PFSK-1 (cell line): ENCODE measurements around the gene TFEB.

ENCODE experiments used
- SIN3A ChIP-seq: IDR thresholded peaks from 2 replicates; pipeline ENCODE4 v1.6.1; 2012; ENCODE audit warnings: mild to moderate bottlenecking, low read length, moderate library complexity, borderline replicate concordance; ENCODE audit not compliant: insufficient read depth
- TF ChIP-seq, protein P1 (sequence below), 2 experiments: IDR thresholded peaks; 2 replicates each; pipeline versions ENCODE4 v1.6.1 to v1.8.0; 2011 to 2012; ENCODE audit warnings: low read depth in 2 of 2, low read length in 2 of 2, control low read depth in 1 of 2, inconsistent platforms in 1 of 2, mild to moderate bottlenecking in 1 of 2, moderate library complexity in 1 of 2; ENCODE audit not compliant: insufficient read depth in 1 of 2

GRCh38 chr6:41747256-41748101 is 12.1 kb upstream of the TFEB start, which contains the start of gene PGC:
- no peak for TF ChIP-seq SIN3A
- TF ChIP-seq, protein P1, sequence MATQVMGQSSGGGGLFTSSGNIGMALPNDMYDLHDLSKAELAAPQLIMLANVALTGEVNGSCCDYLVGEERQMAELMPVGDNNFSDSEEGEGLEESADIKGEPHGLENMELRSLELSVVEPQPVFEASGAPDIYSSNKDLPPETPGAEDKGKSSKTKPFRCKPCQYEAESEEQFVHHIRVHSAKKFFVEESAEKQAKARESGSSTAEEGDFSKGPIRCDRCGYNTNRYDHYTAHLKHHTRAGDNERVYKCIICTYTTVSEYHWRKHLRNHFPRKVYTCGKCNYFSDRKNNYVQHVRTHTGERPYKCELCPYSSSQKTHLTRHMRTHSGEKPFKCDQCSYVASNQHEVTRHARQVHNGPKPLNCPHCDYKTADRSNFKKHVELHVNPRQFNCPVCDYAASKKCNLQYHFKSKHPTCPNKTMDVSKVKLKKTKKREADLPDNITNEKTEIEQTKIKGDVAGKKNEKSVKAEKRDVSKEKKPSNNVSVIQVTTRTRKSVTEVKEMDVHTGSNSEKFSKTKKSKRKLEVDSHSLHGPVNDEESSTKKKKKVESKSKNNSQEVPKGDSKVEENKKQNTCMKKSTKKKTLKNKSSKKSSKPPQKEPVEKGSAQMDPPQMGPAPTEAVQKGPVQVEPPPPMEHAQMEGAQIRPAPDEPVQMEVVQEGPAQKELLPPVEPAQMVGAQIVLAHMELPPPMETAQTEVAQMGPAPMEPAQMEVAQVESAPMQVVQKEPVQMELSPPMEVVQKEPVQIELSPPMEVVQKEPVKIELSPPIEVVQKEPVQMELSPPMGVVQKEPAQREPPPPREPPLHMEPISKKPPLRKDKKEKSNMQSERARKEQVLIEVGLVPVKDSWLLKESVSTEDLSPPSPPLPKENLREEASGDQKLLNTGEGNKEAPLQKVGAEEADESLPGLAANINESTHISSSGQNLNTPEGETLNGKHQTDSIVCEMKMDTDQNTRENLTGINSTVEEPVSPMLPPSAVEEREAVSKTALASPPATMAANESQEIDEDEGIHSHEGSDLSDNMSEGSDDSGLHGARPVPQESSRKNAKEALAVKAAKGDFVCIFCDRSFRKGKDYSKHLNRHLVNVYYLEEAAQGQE (IDR thresholded peaks at IDR 0.05; ENCODE audit: insufficient read depth in 1 of 2, low read depth in 2 of 2, low read length in 2 of 2), result no peak
